Fibroblast of pulmonary artery (primary cell): ENCODE data around the gene EGFL6.

Experiments used
- DNase-seq: peaks from one replicate; pipeline ENCODE4 v3.0.0-alpha.2; 2010; ENCODE audit warnings: low read depth
- H3K4me3 ChIP-seq: replicated peaks from 2 replicates; pipeline ENCODE4 v1.5.1; 2011; ENCODE audit warnings: low read depth, mild to moderate bottlenecking, control low read depth, low read length, moderate library complexity
- CTCF ChIP-seq: IDR thresholded peaks from 2 replicates; pipeline ENCODE4 v1.5.1; 2011; ENCODE audit warnings: mild to moderate bottlenecking, control low read depth, low read length, inconsistent platforms; ENCODE audit errors: missing control alignments

EGFL6 gene

DNA sequence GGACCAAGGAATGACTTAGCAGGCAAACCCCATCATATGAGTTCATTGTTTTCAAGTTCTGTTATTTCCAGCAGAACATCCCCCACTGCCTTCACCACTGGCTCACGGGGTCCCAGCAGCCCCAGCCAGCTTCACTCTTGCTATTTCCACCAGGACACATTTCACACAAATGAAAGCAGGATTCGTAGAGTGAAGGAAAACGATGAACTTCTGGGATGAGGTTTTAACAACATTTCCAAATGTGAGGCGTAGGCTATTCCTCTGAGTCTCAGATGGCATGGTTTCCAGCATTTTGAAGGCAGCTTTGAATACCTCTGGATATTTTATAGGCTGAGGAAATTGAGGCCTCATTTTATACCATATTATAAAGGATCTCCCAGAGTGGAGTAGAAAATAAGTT is 32.9 kb upstream of the EGFL6 start:
- DNase-seq = no peak
- no peak for TF ChIP-seq CTCF
- H3K4me3 ChIP-seq = no peak overlapping the region

GRCh38 chrX:13538414-13538813 is 31.0 kb upstream of the EGFL6 start:
- TF ChIP-seq CTCF = no peak
- H3K4me3 ChIP-seq = no peak overlapping the region

DNA sequence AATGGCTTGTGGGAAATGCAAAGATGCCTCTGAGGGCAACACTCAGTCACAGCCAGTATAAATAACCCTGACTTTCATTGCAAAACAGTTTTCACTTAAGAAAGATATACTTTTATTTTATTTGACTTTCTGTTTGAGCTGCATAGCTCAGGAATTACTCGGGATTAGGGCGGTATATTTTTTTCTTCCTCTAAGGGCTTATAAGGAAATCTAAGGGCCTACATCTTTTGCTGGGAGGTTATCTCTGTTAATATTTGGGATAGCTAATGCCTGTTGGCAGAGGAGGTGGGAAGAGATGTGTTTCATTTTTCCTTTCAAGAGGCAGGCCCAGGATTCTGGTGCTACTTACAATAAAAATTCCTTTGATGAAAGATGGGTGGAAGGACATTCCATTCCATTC is 28.8 kb upstream of the EGFL6 start:
- TF ChIP-seq CTCF = no peak
- no peak for DNase-seq
- H3K4me3 ChIP-seq = no peak overlapping the region

More at GRCh38 chrX:13538414-13538813, 31.0 kb upstream of the EGFL6 start:
- no peak for DNase-seq

- no peak overlapping the region for H3K4me3 ChIP-seq
- no peak for DNase-seq
- TF ChIP-seq CTCF = no peak
Measured at GRCh38 chrX:13545726-13546125, 23.7 kb upstream of the EGFL6 start.

GRCh38 chrX:13547671-13548070 is 21.7 kb upstream of the EGFL6 start:
- no peak overlapping the region for H3K4me3 ChIP-seq
- no peak for TF ChIP-seq CTCF
- no peak for DNase-seq

GRCh38 chrX:13550346-13550745 is 19.1 kb upstream of the EGFL6 start:
- no peak for DNase-seq
- TF ChIP-seq CTCF = no peak
- no peak overlapping the region for H3K4me3 ChIP-seq

- no peak overlapping the region for H3K4me3 ChIP-seq
- TF ChIP-seq CTCF = no peak
- no peak for DNase-seq
Measured at GRCh38 chrX:13551610-13552009, 17.8 kb upstream of the EGFL6 start.
